OCI-LY1 (cell line): ENCODE measurements around the gene PRR16.

Experiments used
- CTCF ChIP-seq: fragments of 200-600 bp; sonication (generic), shearing (Covaris generic); IDR thresholded peaks from 2 replicates; pipeline ENCODE4 v1.5.1; 2017; ENCODE audit warnings: mild to moderate bottlenecking, antibody characterized with exemption, low read length, moderate library complexity, mixed read lengths
- EZH2 ChIP-seq: fragments of 200-600 bp; sonication (generic), shearing (Covaris generic); IDR thresholded peaks from 2 replicates; pipeline ENCODE4 v1.8.0; 2017; ENCODE audit warnings: borderline replicate concordance, mixed run types, mild to moderate bottlenecking, antibody characterized with exemption, low read length, moderate library complexity, mixed read lengths

GRCh38 chr5:120692325-120692724, 228.2 kb downstream of the PRR16 start:
- TF ChIP-seq CTCF (no peak), EZH2 (no peak)
